ENCODE results near the gene PPP1R17. TPM values are rescaled to one million over a fixed set of nuclear protein-coding genes. Genes with fewer than 3 reads are reported as not detected.

Gene PPP1R17
- total RNA-seq, 2 donors from 2014 or later = not detected

Other genes with a start within 250 kb of the PPP1R17 start
- gene ITPRID1, start 173.1 kb upstream of the PPP1R17 start, total RNA-seq = not detected